ENCODE results near the gene TMEM176B.

The TMEM176B gene

DNA sequence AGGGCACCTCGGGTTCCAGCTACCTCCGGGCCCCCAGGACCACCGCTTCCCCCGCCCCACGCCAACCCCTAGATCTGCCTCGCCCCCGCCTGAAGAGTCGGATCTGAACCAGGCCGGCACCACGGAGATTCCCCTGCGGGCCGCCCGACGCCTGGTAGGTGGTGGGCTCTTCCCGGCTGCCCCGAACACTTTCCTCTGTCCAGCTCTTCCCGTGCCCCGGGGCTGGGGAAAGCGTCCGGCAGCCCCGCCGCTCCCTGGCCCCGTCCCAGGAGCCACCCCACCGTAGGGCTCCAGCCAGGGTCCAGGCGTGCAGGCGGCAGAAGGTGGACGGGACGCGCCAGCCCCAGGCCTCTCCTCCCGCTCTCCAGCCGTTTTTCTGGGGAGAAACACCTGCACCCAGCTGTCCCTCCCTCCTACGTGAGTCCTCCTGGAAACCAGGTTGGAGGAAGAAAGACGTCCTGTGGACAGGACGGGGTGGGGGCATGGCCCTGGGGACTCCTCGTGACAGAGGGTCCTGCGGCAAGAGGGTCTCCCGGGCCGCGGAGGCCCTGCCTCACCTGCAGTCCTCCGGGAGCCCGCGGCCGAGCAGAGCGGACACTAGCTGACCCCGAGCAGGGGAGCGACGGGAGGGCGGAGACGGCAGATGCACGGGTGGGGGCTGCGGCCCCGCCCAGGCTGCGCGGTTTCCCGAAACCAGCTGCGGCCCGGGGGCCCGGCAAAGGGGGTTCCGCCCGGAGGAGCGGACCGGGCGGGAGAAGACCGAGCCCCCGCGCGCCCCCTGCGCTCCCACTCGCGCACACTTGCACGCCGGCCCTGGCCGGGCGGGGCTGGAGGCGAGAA lies at the start of gene TMEM176B:
TSS of gene TMEM176B (minus strand) at position 624 of the 840 bp plus-strand sequence. CDS start 3,795 bp downstream, outside the sequence.
- DNase-seq: no peak

DNA sequence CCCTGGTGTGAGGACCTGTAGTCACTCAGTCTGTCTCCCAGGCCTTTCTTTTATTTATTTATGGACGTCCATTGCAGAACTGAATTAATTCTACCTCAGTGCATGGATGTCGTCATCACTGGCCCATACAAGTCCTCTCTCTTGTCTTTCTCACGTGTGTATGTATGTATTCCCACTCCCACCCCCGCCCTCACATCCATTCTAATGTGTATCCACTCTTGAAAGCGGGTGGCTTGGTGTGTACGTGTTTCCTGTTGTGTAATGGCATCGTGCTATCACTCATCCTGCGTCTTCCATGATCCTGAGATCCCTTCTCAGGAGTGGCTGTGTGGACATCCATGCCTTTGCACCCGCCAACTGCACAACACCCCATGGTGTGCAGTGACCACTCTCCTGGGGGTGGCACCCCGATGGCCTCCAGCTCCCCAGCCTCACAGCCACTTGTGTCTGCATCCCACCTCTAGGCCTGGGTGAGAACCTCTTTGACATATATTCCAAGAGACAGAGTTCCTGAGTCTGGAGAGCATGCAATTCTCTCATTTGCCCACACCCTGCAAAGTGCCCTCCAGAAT lies 49.1 kb upstream of the TMEM176B start:
- no peak for DNase-seq

DNA sequence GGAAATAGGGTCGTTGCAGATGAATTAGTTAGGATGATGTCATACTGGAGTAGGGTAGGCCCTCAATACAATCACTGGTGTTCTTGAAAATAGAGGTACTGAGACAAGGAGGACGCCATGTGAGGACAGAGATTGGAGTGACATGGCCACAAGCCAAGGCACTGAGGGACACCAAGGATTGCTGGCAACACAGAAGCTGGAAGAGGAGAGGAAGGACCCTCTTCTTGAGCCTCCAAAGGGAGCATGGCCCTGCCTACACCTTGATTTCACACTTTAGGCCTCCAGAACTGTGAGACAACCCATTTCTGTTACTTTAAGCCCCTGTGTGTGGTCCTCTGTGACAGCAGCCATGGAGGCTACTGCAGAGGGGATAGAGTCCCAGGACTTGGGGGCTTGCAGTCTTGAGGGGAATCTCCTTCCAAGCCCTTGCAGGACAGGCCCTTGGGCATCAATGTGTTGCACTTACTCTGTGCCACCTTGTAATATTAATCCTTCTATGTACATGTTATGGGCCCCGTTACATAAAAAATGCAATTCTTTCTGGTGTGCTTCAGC lies 48.5 kb upstream of the TMEM176B start:
- no peak for DNase-seq

DNA sequence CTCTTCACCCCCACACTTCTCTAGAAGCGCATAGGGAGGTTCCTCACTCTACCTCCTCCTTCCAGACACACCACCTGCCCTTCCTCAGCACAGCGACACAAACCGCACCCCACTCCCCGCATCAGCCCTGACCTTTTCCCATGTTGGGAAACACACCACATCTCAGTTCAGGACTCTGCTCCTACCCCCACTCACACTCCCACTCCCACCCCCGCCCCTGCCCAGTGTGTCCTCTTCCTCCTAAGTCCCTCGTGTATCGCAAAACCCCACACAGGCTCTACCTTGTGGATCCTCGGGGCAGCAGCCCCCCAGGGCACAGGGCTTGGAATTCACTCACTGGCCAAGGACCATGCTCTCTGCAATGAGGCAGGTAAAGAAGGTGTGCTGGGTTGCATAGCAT lies 47.9 kb upstream of the TMEM176B start:
- no peak for DNase-seq

DNA sequence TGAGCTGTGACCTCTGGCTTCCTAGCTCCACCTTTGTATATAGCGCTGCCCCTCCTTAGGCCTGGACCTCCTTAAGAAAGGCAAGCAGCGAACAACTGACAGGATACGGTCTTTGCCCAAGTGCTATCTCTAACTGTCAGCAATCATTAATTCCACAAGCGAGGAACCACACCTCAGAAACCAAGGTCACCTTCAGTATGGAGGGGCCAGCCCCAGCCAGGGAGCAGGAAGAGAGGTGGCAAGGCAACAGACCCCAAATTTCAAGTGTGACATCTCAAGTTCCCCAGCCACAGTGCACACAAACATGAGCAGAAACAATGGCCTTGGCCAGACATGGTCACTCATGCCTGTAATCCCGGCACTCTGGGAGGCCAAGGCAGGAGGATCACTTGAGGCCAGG lies 47.4 kb upstream of the TMEM176B start:
- DNase-seq: no peak

DNA sequence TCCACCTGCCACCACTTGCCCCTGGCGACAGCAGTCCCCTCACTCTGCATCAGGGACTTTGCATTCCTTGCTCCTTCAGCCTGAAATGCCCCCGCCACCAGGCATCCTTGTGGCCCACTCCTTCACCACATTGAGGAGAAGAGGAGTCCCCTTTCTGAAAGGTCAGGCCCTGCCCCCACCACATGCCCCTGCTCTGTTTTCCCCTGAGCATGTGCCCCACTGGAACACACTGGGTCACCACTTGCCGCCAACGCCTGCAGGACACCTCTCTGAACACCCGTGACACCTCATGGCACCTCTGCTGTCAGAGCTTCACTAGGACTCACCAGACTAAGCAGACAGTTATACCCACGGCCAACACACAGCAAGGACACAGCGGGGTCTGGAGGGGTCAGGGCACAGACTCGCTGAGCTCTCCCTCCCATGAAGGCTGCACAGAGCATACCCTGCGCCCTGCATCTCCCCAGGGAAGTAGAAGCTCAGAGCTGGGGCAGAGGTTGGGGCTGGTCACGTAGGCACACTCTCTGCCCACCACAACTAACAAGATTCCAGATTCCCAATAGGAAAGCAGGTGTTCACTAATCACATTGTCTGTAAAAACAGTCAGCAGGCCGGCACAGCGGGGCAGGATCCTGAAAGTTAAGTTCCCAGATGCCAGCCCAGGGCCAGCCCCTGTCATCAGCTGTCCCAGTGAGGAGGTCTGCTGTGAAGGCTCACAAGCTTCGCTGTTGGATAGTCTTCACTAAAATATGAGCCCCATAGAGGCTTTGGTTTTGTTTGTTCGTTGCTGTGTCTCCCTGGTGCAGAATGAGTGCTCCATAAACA lies 46.3 kb upstream of the TMEM176B start:
- DNase-seq: no peak

DNA sequence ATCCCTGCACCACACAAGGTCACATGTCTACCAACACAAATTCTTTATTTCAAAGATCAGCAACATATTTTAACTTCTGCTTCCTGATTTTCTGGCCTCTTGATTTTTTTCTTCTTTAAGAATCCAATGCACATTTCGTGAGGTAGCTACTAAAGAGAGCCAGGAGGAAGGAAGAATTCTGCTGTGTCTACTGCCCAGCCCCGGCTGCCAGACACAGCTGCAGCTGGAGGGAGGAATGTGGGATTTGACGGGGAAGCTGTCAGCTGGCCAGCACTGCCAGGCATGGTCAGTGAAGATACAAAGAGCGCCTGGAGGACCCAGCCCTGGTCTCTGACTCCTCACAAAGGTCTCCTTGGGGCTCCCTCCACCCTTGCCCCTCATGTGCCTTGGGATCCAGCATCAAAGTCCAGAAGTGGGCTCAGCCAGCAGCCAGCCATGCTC lies 45.3 kb upstream of the TMEM176B start:
- DNase-seq: no peak

DNA sequence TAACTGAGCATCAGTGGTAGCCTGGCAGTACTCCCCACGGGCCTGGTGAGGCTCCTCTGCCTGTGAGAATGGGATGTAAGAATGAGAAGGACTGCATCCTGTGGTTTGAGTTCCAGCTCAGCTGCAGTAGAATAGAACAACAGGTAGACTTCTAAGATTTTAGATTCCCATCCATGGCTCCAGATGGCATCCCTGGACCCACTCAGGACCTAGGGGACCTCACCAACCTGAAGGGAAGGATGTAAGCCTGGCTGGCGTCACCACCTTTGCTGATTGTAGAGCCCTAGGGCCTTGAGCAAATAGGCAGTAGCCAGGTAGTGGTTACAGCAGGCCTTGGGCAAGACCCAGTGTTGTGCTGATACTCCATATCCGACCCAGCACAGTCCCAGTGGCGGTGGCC lies 42.6 kb upstream of the TMEM176B start:
- DNase-seq: no peak

DNA sequence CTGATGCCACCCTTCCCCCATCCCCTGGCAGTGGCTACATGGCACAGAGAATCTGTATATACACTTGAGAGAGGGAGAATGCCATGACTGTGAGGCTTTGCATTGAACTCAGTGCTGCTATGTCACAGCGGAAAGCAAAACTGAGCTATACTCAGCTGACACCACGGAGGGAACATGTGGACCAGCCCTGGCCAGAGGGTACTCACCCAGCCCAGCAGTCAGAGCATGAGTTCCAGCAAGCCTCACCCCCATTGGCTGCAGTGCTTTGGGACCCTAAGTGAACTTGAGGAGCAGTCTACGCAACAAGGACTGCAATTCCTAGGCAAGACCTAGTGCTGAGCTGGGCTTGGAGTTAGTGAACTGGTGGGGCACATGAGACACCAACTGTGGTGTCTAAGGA lies 41.9 kb upstream of the TMEM176B start:
- no peak for DNase-seq

DNA sequence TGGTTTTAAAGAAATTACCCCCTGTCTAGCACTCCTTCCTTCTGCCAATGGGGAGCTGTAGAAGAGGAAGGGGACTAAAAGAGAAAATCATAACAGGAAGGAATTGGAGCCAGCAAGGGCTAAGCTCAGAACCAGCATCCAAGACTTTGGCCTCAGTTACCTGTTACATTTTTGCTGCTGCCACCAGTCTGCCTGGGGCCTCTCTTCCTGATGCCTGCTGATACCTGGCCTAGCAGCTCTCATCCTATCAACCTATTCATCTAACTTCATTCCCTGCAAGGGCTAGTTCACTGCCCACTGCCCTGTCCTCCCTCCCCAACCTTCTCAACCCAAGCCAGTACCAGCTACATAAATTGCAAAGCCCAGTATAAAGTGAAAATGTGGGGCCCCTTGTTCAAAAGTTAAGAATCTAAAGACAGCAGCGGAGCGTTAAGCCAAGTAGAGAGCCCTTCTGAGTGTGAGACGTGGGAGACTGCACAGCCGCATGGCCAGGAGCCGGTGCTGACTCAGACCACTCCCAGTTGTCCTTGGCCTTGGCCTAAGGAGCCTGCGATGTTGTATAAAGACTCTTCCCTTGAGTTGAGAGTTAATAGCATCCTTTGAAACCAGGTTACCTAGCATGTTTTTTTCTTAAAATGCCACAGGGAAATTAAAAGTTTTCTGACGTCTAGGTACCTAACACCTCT lies 38.9 kb upstream of the TMEM176B start:
- no peak for DNase-seq

DNA sequence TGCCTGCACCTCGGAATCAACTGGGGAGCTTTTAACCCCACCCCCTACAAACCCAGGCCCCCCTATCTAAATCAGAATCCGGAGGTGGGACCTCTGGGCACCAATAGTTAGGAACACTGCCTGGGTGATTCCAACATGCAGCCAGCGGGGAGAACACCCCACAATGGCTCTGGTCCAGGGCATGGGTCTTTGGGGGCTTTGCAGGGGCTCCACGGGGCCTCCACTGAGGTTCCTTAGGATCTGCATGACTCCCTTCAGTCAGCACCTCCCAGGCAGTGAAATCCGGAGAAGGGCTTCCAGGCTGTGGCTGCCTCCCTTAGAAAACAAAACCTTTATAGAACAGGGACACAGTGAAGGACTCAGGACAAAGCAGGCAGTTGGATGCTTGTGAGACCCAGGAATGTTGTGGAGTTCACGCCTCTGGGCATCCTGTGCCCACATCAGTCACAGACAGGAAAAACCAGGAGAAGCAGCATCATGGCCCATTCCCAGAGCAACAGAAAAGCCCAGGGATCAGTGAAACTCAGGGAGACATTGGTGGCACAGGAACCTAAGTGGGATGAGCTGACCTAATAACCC lies 35.6 kb upstream of the TMEM176B start:
- DNase-seq: no peak

DNA sequence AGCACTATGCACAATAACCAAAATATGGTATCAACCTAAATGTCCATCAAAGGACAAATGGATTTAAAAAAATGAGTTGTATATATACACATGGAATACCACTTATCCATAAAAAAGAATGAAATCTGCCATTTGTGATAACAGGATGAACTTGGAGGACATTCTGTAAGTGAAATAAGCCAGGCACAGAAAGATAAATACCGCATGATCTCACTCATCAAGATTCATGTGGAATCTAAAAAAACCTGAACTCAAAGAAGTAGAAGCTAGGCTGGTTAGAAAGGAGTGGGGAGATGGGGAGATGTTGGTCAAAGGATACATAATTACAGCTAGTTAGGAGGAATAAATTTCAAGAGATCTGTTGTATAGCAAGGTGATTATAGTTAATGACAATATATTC lies 34.9 kb upstream of the TMEM176B start:
- no peak for DNase-seq

DNA sequence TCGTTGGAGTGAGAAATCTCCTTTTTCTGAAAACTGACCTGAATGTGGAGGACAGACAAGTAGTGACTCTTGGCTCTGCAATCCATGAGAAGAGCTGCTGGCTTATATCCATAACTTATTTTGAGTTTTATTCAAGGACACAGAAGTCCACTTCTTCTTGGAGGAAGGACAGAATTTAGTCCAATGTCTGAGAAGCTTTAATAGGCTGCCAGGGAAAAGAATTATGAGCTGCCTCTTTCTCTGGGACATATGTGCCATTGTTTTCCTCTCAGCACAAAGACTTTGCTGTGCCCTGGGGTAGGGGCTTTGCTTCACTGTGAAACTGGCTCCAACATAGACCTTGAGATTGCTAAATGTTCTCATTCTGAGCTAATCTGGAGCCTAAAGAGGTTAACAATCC lies 31.7 kb upstream of the TMEM176B start:
- no peak for DNase-seq

DNA sequence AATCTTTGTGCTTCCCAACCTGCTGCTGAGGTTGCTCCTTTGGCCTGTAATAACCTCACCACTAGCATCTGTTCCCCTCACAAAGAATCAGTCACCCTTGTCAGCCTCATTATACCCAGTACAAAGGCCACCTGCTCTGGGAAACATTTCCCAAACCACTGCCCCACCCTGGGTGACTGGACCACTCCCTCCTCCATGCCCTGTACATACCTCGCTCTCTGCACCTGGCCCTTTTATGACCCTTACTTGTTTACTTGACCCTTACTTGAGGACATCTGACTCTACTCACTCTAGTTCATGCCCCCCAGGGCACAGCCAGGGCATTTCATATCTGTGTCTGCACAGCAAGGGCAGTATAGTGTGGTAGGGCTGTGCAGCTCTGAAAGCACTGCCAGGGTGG lies 30.8 kb upstream of the TMEM176B start:
- no peak for DNase-seq

DNA sequence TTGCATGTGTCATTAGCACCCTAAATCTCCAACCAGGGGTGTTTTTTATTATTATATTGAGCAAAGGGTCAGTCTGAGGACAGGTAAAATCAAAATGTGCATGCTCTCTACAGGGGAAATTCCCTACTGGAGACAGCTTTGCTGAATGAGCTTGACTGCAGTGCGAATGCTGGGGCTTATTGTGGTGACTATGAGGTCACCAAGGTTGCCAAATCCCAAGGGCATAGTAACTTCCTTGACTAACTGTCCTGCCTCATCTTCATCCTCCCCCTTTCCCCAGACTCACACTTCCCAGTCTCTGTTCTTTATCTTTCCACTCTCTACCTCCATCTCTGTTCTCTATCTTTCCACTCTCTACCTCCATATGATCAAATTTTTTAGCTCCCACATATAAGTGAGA lies 29.3 kb upstream of the TMEM176B start:
- no peak for DNase-seq

DNA sequence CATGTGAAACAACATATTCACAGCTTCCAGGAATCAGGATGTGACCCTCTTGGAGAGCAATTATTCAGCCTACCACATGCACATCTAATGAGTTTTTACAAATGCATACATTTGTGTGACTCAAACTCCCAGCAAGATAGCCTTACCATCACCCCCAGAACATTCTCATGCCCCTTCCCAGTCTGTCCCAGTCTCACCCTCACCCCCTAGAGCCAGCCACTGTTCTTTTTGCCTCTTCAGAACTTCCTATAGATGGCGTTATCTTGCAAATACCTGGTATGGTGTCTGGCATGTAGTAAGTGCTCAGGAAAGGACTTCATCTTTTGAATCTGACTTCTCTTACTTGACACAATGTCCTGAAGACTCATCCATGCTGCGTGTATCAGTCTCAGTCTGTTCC lies 28.2 kb upstream of the TMEM176B start:
- DNase-seq: no peak

DNA sequence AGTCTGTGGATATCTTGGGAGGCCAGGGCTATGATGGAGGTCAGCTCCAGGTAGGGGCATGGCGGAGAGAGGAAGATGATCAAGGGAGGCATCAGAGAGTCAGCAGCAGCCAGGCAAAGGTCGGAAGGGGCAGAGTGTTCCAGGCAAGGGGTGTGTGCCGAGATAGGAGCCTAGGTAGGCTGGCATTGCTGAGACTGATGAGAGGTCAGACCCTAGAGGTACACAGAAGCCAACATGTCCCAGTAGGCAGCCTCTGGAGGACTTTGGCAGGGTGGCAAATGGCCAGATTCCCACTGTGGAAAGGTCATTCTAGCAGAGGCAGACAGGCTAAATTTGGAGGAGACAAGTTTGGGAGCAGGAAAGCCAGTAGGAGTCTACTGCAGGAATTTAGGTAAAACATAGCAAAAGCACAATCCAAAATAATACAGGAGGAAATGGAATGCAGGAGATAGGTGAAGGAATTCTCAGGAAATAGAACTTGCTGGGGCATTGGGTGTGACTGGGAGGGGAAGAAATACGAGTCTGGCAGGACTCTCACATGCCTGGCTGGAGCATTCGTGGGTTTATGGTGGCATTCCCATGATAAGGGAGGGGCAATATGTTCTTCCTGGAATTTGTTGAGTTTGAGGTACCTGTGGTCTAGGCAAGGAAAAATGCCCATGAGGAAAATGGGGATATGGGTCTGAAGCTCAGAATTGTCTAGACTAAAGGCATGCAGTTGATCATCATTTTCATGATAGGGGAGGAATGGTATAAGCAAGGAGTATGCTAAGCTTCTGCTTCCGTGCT lies 26.1 kb upstream of the TMEM176B start:
- no peak for DNase-seq

DNA sequence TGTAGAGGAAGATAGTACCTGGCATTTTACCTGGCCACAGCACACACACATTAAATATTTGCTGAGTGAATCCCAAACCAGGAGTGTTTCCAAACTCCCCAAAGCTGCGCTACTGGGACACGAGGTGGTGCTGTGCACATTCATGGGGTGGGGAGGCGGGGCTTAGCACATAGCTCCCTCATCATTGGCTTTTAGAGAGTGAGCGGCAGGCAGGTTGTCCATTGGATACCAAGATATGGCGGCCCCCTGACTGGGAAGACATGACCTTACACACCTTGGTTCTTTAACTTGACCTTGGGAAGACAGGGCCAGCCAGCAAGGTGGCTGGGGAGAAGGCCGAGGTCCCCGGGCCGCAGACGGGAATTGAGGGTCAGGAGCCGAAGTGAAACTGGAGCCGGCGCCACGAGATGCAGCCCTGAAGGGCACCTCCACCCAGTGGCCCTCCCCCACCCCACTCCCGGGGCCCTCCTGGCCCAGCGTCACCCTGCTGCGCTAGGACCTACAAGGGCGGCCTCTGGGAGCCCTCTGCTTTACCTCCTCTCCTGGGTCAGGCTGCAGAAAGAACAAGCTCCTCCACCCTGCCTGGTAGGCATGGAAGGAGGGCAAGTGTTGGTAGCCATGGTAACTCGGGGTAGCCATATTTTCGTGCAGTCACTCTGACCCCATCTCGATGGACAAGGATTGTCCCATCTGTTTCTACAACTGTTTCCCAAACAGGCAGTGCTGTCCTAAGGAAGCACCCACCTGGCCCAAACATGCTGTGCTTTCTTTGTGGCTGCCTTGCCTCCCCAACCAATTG lies 24.4 kb upstream of the TMEM176B start:
- DNase-seq: no peak

DNA sequence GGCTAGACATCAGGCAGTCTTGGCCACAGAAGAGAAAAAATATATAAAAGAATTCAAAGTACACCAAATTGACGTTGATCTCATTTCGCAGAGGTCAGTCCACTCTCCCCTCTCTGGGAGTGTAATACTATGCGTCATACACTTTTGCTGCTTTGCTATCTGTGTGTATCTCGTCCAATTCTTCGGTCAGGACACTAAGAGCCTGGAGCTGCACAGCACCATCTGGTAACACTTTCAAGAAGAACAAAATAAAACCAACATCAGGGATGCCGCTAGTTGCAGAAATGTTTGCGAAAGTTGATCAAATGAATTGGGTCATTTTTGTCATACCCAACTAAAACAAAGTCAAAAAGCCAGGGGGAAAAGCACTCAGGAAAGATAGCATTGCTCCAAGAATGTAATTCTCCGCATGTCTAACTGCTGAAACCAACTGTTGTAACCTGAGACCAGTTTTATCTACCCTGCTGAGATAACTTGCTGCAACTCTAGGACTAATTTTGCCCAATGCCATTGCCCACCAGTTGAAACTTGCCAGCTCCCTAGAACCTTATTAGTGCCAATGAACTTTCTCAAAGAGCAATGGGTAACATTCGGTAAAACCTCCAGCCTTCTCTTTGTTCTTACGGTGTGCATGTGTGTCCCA lies 23.4 kb upstream of the TMEM176B start:
- DNase-seq: no peak

DNA sequence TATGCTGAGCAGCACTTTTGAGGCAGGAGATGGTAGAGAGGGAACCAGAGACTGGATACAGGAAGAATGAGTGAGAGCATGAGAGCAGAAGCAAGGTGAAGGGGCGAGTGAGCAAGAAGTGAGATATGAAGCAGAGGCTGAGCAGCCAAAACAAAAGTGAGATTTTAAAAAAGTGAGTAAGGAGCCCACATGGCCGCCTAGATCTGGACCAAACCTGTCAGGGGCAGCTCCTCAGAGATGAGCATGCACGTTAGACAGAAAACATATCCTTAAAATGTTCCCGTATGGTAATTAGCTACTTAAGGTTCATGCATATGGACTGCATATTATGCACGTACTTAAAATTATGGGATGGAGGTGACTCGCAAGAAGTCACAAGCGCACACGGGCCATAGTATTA lies 22.9 kb upstream of the TMEM176B start:
- DNase-seq: no peak
